ENCODE data around the gene DARS1.

DARS1 gene

DNA sequence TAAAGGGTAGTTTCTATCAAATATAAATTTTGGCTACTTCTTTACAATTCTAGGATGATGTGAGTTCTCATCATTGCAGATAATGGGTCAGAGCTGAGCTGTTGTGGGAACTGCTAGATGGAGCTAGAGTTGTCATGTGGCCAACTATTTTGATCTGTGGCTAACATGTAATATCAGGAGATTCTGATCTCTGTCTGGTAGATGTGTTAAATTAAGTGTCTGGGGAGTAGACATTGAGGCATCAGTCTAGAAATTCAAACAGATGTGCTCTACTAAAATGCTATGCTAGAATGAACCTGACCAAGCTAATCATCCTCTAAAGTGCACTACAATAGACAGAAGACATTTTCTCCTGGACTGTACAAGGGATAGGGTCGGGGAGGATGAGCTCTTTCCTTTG, 30.3 kb upstream of the DARS1 start:
- DNase-seq (ENCODE audit: low spot score) = no peak

DNA sequence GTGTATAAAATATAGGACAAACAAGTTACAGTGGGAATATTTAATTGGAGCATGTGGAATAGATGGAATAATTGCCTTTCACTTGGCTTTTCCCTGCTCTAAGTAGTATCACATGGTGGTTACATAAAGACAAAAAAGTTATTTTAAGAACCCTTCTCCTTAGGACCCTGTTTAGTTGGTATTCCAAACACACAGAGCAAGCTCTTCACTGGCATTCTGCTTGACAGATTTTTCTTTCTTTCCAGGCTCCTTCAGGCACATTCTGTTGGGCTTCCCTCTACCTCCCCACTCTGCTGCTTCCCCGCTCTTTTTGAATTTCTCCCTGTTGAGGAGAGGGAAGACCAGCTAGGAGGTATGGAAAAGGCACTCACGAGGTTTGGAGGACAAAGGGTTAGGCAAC, 29.0 kb upstream of the DARS1 start:
- DNase-seq (ENCODE audit: low spot score) = no peak

DNA sequence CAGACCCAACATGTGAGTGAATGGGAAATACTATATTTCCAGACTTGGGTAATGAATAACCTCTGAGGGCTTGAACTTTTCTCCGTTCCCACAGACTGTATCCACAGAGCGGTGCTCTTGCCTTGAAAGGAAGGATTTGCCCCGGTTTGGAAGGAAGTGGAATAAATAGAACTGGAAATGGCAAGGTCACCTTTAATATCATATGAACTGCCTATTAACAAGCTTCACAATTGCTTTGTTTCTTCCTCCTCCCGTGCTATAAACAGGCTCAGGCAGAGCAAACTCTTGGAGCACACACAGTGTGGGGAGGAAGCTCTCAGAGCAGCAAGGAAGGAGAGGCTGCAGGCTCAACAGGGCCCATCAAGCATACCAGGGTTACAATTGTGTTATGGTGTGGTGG, 28.5 kb upstream of the DARS1 start:
- DNase-seq (ENCODE audit: low spot score) = no peak

- no peak for DNase-seq (ENCODE audit: low spot score)
Observed at GRCh38 chr2:136013136-136013685, 27.8 kb upstream of the DARS1 start.

DNA sequence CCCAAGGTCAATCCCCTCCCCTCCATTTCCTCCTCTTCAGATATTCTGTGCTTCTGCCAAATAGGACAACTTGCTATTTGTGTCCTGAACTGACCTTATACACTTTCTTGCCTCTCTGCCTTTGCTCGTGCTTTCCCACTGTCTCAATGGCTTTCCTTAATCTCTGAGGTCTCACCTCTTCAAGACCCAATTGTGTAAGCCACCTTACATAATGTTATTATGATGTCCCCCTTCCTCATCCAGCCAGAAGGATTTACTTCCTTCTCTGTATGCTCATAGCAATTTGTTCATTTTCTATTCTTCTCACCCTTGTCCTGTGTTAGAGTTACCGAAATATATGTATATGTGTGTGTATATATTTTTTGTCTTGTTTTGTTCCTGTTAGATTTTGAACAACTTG, 26.9 kb upstream of the DARS1 start:
- DNase-seq (ENCODE audit: low spot score) = no peak

DNA sequence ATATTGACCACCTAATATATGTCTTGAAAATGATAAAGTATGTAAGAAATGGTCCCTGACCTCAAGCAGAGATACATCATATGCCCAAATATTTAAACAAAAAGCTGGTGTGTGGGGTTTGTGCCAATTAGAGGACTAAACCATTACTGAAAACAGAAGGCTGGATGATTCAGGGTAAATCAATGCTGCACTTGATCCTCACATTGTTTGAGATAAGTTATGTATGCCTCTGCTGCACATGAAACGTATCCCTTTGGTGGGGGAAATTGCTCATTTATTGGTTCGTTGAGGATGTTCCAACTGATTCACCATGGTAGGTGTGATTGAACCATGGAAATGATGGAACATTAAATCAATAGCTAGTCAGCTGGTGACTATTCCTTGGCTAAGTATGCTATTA, 24.7 kb upstream of the DARS1 start:
- peak; percentile 38 for DNase-seq (ENCODE audit: low spot score)

DNA sequence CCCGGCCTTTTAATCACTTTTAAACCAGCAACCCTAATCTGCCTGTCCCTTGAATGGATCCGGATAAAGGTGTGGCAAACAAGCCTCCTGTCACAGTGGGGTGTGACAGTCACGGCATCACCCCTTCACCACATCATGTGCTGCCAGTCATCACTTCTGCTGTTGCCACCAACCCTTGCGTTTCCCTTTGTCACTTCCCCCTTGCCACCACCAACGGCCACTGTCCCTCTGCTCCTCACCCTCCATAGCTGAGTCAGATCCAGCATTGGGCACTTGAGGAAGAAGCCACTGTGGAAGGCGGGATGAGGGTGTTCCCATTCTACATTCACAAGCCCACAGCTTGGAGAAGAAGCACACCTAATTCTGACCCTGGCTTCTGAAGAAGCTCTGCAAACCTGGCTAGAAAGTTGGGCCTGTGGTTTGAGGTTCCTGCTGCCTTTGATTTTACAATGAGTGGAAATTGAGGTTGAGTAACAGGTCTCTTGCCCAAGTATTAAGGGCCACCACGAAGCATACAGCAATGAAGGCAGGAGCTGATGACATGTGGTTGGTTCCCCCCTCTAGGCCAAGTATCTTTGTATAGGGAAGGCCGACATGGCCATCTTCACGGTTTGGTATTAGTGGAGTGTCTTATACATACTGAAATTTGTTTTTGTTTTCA, 22.9 kb upstream of the DARS1 start:
- DNase-seq (ENCODE audit: low spot score) = no peak

- no peak for DNase-seq (ENCODE audit: low spot score)
Observed at GRCh38 chr2:136006658-136007057, 21.2 kb upstream of the DARS1 start.

DNA sequence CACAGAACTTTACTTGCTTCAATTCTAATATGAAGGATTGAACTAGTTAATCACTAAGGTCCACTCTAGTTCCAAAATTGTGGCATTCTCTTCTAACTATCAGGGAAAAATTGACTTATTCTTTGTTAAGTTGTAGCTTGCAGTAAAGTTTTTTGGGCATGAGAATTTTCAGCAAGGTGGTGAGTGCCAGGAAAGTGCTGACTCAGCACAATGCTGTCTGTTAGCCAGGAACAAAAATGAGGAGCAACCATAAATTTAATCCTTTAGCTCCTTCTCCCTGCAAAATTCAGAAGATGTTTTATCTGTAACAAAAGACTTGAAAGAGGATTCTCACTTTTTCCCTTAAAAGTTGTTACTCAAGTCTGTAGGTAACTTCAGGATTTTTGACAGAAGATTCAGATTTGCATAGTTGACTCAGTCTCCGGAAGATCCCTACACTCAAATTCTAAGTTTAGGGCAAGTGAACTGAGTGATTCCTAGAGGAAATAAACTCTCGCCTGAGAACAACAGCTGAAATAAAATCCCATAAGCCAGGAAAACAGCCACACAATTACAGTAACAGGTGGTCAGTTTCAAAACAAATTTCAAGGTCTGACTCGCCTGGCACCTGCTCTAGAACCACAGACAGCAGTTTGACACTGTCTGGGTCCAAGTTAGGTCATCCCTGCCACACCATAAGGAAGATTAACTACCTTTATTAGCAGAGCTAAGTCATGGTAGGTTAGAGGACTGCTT, 20.2 kb upstream of the DARS1 start:
- DNase-seq (ENCODE audit: low spot score) = no peak

DNA sequence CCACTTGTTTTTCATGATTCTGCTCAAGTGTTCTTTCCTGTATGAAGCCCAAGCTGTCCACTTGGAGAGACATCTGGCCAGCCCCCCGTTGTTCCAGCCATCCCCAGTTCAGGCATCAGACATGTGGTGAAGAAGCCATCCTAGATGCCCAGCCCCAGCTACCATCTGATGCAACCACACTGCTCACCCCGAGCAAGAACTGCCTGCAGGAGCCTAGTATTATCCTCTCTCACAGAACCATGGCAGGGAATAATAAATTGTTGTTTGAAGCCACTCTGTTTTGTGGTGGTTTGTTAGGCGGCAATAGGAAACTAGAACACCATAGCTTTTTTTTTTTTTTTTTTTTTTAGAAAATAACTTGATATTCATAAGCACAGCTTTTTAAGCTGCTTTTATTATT, 19.5 kb upstream of the DARS1 start:
- no peak for DNase-seq (ENCODE audit: low spot score)

GRCh38 chr2:136001131-136001530, 15.7 kb upstream of the DARS1 start:
- no peak for DNase-seq (ENCODE audit: low spot score)

DNA sequence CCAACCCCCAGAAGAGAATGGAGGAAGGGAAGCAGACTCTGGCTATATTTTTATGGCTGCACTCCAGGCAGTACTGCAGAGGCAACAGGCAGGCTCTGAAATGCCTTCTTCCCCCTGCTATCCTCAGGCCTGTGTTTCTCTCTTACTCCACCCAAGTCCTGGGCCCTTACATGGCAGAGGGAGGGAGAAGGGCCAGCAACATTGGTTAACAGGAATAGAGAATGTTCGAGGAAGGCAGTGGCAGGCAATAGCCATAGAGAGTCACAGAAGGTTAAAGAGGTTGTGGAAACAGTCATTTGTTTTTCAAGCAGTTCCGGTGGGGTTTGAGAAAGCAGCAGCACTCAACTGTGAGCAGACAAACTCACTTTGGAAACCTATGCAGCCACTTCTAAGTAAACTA, 15.1 kb upstream of the DARS1 start:
- no peak for DNase-seq (ENCODE audit: low spot score)

DNA sequence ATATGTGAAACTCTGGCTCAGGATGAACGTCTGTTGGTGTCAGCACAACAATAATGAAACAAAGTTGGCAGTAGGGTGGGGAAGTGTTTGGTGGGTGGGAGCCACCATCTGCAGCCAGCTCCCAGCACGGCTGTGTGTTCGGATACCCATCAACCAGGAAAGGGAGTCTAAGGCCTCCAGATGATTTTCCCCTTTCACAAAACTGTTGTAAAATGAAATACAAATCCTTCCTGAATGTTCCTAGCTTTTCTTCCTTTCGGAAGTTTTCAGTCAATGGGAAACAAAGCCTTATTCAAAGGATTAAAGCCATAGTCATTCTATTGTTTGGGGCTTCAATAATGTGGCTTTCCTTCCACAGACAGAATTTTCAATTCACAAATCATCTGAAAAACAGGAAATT, 14.5 kb upstream of the DARS1 start:
- no peak for DNase-seq (ENCODE audit: low spot score)

- no peak for DNase-seq (ENCODE audit: low spot score)
Observed at GRCh38 chr2:135998879-135999278, 13.5 kb upstream of the DARS1 start.

DNA sequence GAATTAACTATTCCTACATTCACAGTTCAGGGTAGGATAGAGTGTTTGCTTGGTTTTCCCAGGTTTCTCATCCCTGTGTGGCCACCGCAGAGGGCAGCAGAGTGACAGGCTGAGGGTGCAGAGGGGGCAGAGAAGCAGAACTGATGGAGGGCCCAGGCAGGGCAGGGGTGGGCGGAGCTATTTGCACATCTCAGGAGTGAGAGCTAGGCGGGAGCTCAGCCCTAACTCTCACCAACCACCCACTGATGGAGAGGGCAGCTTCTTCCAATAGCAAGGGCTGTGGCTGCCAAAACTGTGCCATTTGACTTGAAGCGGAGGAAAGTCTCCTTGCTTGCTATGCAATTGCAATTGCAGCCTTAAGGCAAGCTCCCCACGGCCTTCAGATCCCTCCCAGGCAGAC, 12.0 kb upstream of the DARS1 start:
- no peak for DNase-seq (ENCODE audit: low spot score)

- no peak for DNase-seq (ENCODE audit: low spot score)
Observed at GRCh38 chr2:135996304-135996703, 10.9 kb upstream of the DARS1 start.

- no peak for DNase-seq (ENCODE audit: low spot score)
Observed at GRCh38 chr2:135994281-135994680, 8.9 kb upstream of the DARS1 start.

DNA sequence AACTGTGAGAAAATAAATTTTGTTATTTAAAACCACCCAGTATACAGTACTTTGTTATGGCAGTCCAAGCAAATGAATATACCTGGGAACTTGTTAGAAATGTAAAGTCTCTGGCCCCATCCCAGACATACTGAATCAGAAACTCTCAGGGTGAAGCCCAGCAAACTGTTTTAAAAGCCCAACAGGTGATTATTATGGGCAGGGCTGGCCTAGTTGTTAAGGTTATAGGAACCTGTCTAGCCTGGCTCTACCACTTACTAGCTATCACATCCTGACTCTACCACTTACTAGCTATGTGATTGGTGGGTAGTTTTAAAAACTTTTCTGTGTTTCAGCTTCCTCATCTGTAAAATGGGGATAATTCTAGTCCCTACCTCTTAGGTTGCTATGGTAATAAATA, 8.0 kb upstream of the DARS1 start:
- DNase-seq (ENCODE audit: low spot score) = no peak

DNA sequence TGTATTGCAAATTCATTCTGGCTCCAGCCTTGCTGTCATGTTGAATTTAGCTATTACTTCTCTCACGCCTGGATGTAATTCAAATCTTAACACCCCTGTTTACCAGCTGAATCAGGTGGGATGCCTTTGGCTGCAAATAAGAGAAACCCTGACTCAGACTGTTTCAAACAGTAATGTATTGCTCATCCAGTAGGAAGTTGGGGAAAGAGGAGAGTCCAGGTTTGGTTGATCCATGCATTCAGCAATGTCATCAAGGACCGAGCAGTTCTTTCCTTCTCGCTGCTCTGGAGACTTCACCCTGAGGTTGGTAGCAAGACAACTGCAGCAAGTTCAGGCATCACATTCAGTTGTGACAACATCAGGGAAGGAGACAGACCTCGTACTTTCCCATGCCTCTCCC, 6.4 kb upstream of the DARS1 start:
- no peak for DNase-seq (ENCODE audit: low spot score)

- no peak for DNase-seq (ENCODE audit: low spot score)
Observed at GRCh38 chr2:135987441-135987840, 2.0 kb upstream of the DARS1 start.

- DNase-seq (ENCODE audit: low spot score) = no peak
Observed at GRCh38 chr2:135986507-135986906, 1.1 kb upstream of the DARS1 start.

- no peak for DNase-seq (ENCODE audit: low spot score)
Observed at GRCh38 chr2:135985826-135986393, 484 bp upstream of the DARS1 start.

Data from AG08395 (cell line).